LNCAP (cell line): ENCODE data around the gene STPG2.

ENCODE experiments used
- TF ChIP-seq, protein P1 (sequence below): fragments of 450-650 bp; IDR thresholded peaks from 2 replicates; pipeline ENCODE4 v1.5.1; 2017; ENCODE audit warnings: mild to moderate bottlenecking

Gene STPG2

DNA sequence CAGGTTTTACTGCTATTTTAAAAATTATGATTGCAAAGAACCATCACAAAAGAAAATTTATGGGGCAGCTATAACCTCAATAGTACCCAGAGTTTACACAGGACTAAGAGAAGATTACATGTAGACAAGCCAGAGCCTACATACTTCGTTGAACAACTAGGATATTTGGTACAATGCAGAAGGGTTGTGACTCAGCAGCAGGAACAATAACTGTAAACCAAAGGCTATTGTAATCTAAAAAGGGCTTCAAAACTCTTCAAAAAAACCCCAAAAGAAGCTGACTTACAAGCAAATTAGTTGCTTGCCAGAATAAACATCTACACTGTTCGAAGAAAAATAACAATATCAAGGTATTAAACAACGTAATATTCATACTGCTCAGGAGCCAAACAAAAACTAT, 618.0 kb downstream of the STPG2 start:
- TF ChIP-seq, protein P1, sequence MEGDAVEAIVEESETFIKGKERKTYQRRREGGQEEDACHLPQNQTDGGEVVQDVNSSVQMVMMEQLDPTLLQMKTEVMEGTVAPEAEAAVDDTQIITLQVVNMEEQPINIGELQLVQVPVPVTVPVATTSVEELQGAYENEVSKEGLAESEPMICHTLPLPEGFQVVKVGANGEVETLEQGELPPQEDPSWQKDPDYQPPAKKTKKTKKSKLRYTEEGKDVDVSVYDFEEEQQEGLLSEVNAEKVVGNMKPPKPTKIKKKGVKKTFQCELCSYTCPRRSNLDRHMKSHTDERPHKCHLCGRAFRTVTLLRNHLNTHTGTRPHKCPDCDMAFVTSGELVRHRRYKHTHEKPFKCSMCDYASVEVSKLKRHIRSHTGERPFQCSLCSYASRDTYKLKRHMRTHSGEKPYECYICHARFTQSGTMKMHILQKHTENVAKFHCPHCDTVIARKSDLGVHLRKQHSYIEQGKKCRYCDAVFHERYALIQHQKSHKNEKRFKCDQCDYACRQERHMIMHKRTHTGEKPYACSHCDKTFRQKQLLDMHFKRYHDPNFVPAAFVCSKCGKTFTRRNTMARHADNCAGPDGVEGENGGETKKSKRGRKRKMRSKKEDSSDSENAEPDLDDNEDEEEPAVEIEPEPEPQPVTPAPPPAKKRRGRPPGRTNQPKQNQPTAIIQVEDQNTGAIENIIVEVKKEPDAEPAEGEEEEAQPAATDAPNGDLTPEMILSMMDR: no peak

DNA sequence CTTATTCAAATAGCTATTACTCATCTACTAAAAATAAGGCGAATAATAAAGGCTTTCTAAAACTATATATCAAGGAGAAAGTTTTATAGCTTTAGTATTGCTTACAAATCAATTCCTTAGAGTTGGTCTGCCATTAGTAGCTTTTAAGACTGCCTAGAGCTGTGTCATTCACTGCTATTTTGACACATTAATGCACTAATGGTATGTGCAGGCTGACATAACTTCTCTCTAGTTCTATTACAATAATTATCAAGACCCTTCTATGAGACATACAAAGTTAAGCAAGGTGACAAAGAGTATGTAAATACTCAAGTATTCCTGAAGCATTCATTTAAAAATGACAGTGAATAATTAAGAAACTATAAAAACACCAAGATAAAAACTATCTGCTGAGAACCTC, 625.3 kb downstream of the STPG2 start:
- TF ChIP-seq, protein P1: no peak

DNA sequence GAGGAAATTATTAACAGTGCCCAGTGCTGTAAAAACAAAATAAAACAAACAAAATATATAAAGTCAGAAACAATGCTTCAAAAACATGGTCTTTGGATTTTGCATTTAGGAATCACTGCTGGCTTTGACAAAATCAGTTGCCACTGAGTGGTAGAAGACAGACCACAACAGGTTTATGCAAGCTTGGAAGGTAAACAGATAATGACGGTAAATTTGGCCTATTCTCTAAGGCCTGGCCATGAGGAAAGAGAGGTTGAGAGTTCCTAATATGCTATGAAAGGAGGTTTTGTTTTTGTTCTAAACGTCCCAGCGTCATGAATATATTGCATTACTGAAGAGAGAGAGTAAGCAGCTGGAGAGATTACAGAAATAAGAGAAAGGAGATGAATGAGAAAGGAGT, 629.4 kb downstream of the STPG2 start:
- TF ChIP-seq, protein P1: no peak
